Liver (tissue), 9 donors: ENCODE results near the gene PIWIL1. TPM values are rescaled to one million over a fixed set of nuclear protein-coding genes. Genes with fewer than 3 reads are reported as not detected.

Source experiments
- DNase-seq: peaks from one replicate; pipeline ENCODE4 v3.0.0-alpha.2; 2017; ENCODE audit warnings: low spot score
- H3K27ac ChIP-seq, 2 donors: one replicate each; pipeline ENCODE4 v1.7.0; 2013; ENCODE audit warnings: inconsistent platforms in 2 of 2, low read length in 2 of 2, control low read depth in 1 of 2, low read depth in 1 of 2, mild to moderate bottlenecking in 1 of 2
- H3K27me3 ChIP-seq, 4 donors: one replicate each; pipeline versions ENCODE4 v1.6.1 to v1.7.0; 2013; ENCODE audit warnings: low read length in 3 of 4, inconsistent platforms in 1 of 4, mild to moderate bottlenecking in 1 of 4, moderate library complexity in 1 of 4; ENCODE audit not compliant: control insufficient read depth in 4 of 4, insufficient read depth in 4 of 4
- H3K36me3 ChIP-seq, 4 donors: one replicate each; pipeline versions ENCODE4 v1.6.1 to v1.7.0; 2013; ENCODE audit warnings: low read length in 3 of 4, mild to moderate bottlenecking in 3 of 4, low read depth in 1 of 4, moderate library complexity in 1 of 4; ENCODE audit not compliant: control insufficient read depth in 4 of 4, insufficient read depth in 3 of 4
- H3K4me1 ChIP-seq, 4 donors: one replicate each; pipeline versions ENCODE4 v1.6.1 to v1.7.0; 2013; ENCODE audit warnings: low read length in 3 of 4, mild to moderate bottlenecking in 3 of 4, moderate library complexity in 1 of 4; ENCODE audit not compliant: control insufficient read depth in 4 of 4, insufficient read depth in 4 of 4
- H3K4me3 ChIP-seq, 3 donors: one replicate each; pipeline versions ENCODE4 v1.6.1 to v1.7.0; 2013; ENCODE audit warnings: low read length in 3 of 3, control low read depth in 1 of 3, low read depth in 1 of 3, mild to moderate bottlenecking in 1 of 3
- H3K9ac ChIP-seq, 2 donors: one replicate each; pipeline ENCODE4 v1.7.0; 2013; ENCODE audit warnings: low read length in 2 of 2, mild to moderate bottlenecking in 2 of 2, moderate library complexity in 2 of 2, control low read depth in 1 of 2, low read depth in 1 of 2
- H3K9me3 ChIP-seq, 4 donors: one replicate each; pipeline versions ENCODE4 v1.6.1 to v1.7.0; 2013; ENCODE audit warnings: low read length in 3 of 4; ENCODE audit not compliant: control insufficient read depth in 4 of 4
- EGR1 ChIP-seq, 2 donors: IDR thresholded peaks; 2 replicates each; pipeline ENCODE4 v1.6.1; 2016 to 2018; ENCODE audit warnings: antibody characterized with exemption in 2 of 2, low read depth in 2 of 2
- FOXA1 ChIP-seq: IDR thresholded peaks from 2 replicates; pipeline ENCODE4 v1.6.1; 2016; ENCODE audit warnings: antibody characterized with exemption
- FOXA2 ChIP-seq: IDR thresholded peaks from 2 replicates; pipeline ENCODE4 v1.6.1; 2016; ENCODE audit warnings: antibody characterized with exemption
- GABPA ChIP-seq, 2 donors: IDR thresholded peaks in 1 of 2; conservative IDR thresholded peaks in 1 of 2; 2 replicates each; pipeline ENCODE4 v1.6.1; 2016; ENCODE audit warnings: antibody characterized with exemption in 2 of 2, mild to moderate bottlenecking in 1 of 2, moderate library complexity in 1 of 2
- HNF4A ChIP-seq, 2 donors: conservative IDR thresholded peaks; 2 replicates each; pipeline ENCODE4 v1.6.1; 2016; ENCODE audit warnings: antibody characterized with exemption in 2 of 2, mild to moderate bottlenecking in 2 of 2
- HNF4G ChIP-seq: IDR thresholded peaks from 2 replicates; pipeline ENCODE4 v1.6.1; 2016; ENCODE audit warnings: antibody characterized with exemption
- JUND ChIP-seq, 2 donors: IDR thresholded peaks; 2 replicates each; pipeline ENCODE4 v1.6.1; 2016; ENCODE audit warnings: antibody characterized with exemption in 2 of 2
- NR2F2 ChIP-seq: IDR thresholded peaks from 2 replicates; pipeline ENCODE4 v1.6.1; 2016; ENCODE audit warnings: antibody characterized with exemption
- RAD21 ChIP-seq, 2 donors: IDR thresholded peaks; 2 replicates each; pipeline ENCODE4 v1.6.1; 2016; ENCODE audit warnings: antibody characterized with exemption in 2 of 2, mild to moderate bottlenecking in 2 of 2
- RXRA ChIP-seq, 2 donors: IDR thresholded peaks; 2 replicates each; pipeline ENCODE4 v1.6.1; 2017 to 2018; ENCODE audit warnings: antibody characterized with exemption in 2 of 2, mild to moderate bottlenecking in 1 of 2
- SP1 ChIP-seq: IDR thresholded peaks from 2 replicates; pipeline ENCODE4 v1.6.1; 2018; ENCODE audit warnings: antibody characterized with exemption, mild to moderate bottlenecking
- TAF1 ChIP-seq: conservative IDR thresholded peaks from 2 replicates; pipeline ENCODE4 v1.6.1; 2016; ENCODE audit warnings: antibody characterized with exemption, mild to moderate bottlenecking
- YY1 ChIP-seq: IDR thresholded peaks from 2 replicates; pipeline ENCODE4 v1.6.1; 2016; ENCODE audit warnings: antibody characterized with exemption, mild to moderate bottlenecking
- WGBS: extraction: QIAGEN DNeasy Blood & Tissue Kit; methylation state at CpG from one replicate; pipeline ENCODE4 v1.1.7; 2013; 5-methylcytosine and 5-hydroxymethylcytosine counted together
- polyA plus RNA-seq, 2 donors: library from polyadenylated mRNA; stranded (reverse) in 1 of 2; unstranded in 1 of 2; fragments of 200-250 nt in 1 of 2; fragments of >200 nt in 1 of 2; fragmentation: Nextera tagmentation in 1 of 2; extraction: Ambion mirVana in 1 of 2; gene quantifications; one replicate each; pipeline versions ENCODE4 v1.2.1 to v1.2.3, GENCODE V29; 2013 to 2015
- total RNA-seq, 2 donors: library from RNA; depleted of rRNA; stranded (reverse); fragments of >200 nt; gene quantifications; one replicate each; pipeline ENCODE4 v1.2.3, GENCODE V29; 2014
- TF ChIP-seq, protein P1 (sequence below): IDR thresholded peaks from 2 replicates; pipeline ENCODE4 v1.6.1; 2016; ENCODE audit warnings: antibody characterized with exemption
- TF ChIP-seq, protein P2 (sequence below): IDR thresholded peaks from 2 replicates; pipeline ENCODE4 v1.6.1; 2016; ENCODE audit warnings: antibody characterized with exemption, mild to moderate bottlenecking
- TF ChIP-seq, protein P3 (sequence below): fragments of 150-350 bp; IDR thresholded peaks from 2 replicates; pipeline ENCODE4 v1.5.1; 2017; ENCODE audit warnings: improper control_type of control experiment, low read depth, low read length; ENCODE audit not compliant: missing input control
- TF ChIP-seq, protein P4 (sequence below): IDR thresholded peaks from 2 replicates; pipeline ENCODE4 v1.6.1; 2016; ENCODE audit warnings: antibody characterized with exemption
- TF ChIP-seq, protein P5 (sequence below): IDR thresholded peaks from 2 replicates; pipeline ENCODE4 v1.6.1; 2016; ENCODE audit warnings: antibody characterized with exemption
- donor health status: healthy.
- donor health status: healthy.
- donor health status: healthy.
- donor health status: healthy.
- donor health status: healthy.

The PIWIL1 gene
- total and polyA plus RNA-seq, 4 donors, result 0.01 TPM; not detected in 3

DNA sequence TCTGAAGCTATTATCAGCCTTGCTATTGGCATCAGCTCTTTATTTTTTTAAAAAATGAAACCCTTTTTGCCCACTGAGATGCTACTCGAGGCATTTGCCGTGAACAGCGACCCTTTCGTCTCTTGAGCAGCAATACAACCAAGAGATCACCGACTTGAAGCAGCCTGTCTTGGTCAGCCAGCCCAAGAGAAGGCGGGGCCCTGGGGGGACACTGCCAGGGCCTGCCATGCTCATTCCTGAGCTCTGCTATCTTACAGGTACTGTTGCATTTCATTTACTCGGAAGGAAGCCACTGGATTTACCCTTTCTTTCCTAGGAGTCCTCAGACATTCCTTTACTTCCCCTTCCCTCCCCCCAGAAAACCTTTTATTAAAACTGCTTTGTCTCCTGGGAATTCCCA lies 16.7 kb downstream of the PIWIL1 start:
- WGBS, result 67% methylated on average over 7 of the region's 7 CpGs
- H3K4me1 ChIP-seq, result no peaks in the 10 kb centered on the region

More for the DNA sequence above, 16.7 kb downstream of the PIWIL1 start:
- Histone ChIP-seq H3K27me3 (peaks cover 0 to 12% (median 3%) of the 10 kb centered on the region in 4 donors), H3K9ac (no peak overlapping the region), H3K4me3 (no peak overlapping the region), H3K27ac (no peak overlapping the region), H3K9me3 (no peaks in the 10 kb centered on the region), H3K36me3 (no peaks in the 10 kb centered on the region)
- DNase-seq, result no peak
- TF ChIP-seq TAF1 (no peak), YY1 (no peak), HNF4A (conservative IDR thresholded peaks at IDR 0.05) (no peak), FOXA1 (no peak), EGR1 (IDR thresholded peaks at IDR 0.05; ENCODE audit: low read depth in 2 of 2) (no peak), RXRA (IDR thresholded peaks at IDR 0.05) (no peak), SP1 (no peak), JUND (IDR thresholded peaks at IDR 0.05) (no peak), HNF4G (no peak), NR2F2 (no peak), RAD21 (IDR thresholded peaks at IDR 0.05) (no peak), FOXA2 (no peak), GABPA (IDR thresholded peaks at IDR 0.05 in 1 of 2, conservative IDR thresholded peaks at IDR 0.05 in 1 of 2) (no peak)
- TF ChIP-seq, protein P1, sequence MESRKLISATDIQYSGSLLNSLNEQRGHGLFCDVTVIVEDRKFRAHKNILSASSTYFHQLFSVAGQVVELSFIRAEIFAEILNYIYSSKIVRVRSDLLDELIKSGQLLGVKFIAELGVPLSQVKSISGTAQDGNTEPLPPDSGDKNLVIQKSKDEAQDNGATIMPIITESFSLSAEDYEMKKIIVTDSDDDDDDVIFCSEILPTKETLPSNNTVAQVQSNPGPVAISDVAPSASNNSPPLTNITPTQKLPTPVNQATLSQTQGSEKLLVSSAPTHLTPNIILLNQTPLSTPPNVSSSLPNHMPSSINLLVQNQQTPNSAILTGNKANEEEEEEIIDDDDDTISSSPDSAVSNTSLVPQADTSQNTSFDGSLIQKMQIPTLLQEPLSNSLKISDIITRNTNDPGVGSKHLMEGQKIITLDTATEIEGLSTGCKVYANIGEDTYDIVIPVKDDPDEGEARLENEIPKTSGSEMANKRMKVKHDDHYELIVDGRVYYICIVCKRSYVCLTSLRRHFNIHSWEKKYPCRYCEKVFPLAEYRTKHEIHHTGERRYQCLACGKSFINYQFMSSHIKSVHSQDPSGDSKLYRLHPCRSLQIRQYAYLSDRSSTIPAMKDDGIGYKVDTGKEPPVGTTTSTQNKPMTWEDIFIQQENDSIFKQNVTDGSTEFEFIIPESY, result no peak
- TF ChIP-seq, protein P2, sequence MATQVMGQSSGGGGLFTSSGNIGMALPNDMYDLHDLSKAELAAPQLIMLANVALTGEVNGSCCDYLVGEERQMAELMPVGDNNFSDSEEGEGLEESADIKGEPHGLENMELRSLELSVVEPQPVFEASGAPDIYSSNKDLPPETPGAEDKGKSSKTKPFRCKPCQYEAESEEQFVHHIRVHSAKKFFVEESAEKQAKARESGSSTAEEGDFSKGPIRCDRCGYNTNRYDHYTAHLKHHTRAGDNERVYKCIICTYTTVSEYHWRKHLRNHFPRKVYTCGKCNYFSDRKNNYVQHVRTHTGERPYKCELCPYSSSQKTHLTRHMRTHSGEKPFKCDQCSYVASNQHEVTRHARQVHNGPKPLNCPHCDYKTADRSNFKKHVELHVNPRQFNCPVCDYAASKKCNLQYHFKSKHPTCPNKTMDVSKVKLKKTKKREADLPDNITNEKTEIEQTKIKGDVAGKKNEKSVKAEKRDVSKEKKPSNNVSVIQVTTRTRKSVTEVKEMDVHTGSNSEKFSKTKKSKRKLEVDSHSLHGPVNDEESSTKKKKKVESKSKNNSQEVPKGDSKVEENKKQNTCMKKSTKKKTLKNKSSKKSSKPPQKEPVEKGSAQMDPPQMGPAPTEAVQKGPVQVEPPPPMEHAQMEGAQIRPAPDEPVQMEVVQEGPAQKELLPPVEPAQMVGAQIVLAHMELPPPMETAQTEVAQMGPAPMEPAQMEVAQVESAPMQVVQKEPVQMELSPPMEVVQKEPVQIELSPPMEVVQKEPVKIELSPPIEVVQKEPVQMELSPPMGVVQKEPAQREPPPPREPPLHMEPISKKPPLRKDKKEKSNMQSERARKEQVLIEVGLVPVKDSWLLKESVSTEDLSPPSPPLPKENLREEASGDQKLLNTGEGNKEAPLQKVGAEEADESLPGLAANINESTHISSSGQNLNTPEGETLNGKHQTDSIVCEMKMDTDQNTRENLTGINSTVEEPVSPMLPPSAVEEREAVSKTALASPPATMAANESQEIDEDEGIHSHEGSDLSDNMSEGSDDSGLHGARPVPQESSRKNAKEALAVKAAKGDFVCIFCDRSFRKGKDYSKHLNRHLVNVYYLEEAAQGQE, result no peak
- TF ChIP-seq, protein P3, sequence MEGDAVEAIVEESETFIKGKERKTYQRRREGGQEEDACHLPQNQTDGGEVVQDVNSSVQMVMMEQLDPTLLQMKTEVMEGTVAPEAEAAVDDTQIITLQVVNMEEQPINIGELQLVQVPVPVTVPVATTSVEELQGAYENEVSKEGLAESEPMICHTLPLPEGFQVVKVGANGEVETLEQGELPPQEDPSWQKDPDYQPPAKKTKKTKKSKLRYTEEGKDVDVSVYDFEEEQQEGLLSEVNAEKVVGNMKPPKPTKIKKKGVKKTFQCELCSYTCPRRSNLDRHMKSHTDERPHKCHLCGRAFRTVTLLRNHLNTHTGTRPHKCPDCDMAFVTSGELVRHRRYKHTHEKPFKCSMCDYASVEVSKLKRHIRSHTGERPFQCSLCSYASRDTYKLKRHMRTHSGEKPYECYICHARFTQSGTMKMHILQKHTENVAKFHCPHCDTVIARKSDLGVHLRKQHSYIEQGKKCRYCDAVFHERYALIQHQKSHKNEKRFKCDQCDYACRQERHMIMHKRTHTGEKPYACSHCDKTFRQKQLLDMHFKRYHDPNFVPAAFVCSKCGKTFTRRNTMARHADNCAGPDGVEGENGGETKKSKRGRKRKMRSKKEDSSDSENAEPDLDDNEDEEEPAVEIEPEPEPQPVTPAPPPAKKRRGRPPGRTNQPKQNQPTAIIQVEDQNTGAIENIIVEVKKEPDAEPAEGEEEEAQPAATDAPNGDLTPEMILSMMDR, result no peak
- TF ChIP-seq, protein P4, sequence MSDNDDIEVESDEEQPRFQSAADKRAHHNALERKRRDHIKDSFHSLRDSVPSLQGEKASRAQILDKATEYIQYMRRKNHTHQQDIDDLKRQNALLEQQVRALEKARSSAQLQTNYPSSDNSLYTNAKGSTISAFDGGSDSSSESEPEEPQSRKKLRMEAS, result no peak
- TF ChIP-seq, protein P5, sequence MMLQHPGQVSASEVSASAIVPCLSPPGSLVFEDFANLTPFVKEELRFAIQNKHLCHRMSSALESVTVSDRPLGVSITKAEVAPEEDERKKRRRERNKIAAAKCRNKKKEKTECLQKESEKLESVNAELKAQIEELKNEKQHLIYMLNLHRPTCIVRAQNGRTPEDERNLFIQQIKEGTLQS, result no peak
